ENCODE data around the gene ETS2.

Gene ETS2

GRCh38 chr21:38777531-38777930, 28.2 kb upstream of the ETS2 start:
- DNase-seq (ENCODE audit: low read depth, low spot score): no peak

GRCh38 chr21:38780879-38781278, 24.9 kb upstream of the ETS2 start:
- DNase-seq (ENCODE audit: low read depth, low spot score): no peak

GRCh38 chr21:38784458-38785266, 21.1 kb upstream of the ETS2 start:
- DNase-seq (ENCODE audit: low read depth, low spot score): no peak

- DNase-seq (ENCODE audit: low read depth, low spot score): no peak
Observed at GRCh38 chr21:38785483-38785882, 20.2 kb upstream of the ETS2 start.

- DNase-seq (ENCODE audit: low read depth, low spot score): no peak
Observed at GRCh38 chr21:38787016-38787415, 18.7 kb upstream of the ETS2 start.

- DNase-seq (ENCODE audit: low read depth, low spot score): peak; percentile 70
Observed at GRCh38 chr21:38787461-38788274, 18.1 kb upstream of the ETS2 start.

GRCh38 chr21:38788275-38788905, 17.3 kb upstream of the ETS2 start:
- no peak for DNase-seq (ENCODE audit: low read depth, low spot score)

GRCh38 chr21:38789275-38789674, 16.5 kb upstream of the ETS2 start:
- DNase-seq (ENCODE audit: low read depth, low spot score): no peak

- no peak for DNase-seq (ENCODE audit: low read depth, low spot score)
Observed at GRCh38 chr21:38790059-38790458, 15.7 kb upstream of the ETS2 start.

GRCh38 chr21:38790961-38791360, 14.8 kb upstream of the ETS2 start:
- DNase-seq (ENCODE audit: low read depth, low spot score): no peak

- no peak for DNase-seq (ENCODE audit: low read depth, low spot score)
Observed at GRCh38 chr21:38792676-38793459, 12.9 kb upstream of the ETS2 start.

- DNase-seq (ENCODE audit: low read depth, low spot score): no peak
Observed at GRCh38 chr21:38793926-38794713, 11.6 kb upstream of the ETS2 start.

- no peak for DNase-seq (ENCODE audit: low read depth, low spot score)
Observed at GRCh38 chr21:38794978-38795377, 10.8 kb upstream of the ETS2 start.

- no peak for DNase-seq (ENCODE audit: low read depth, low spot score)
Observed at GRCh38 chr21:38795475-38795874, 10.3 kb upstream of the ETS2 start.

GRCh38 chr21:38796424-38796823, 9.3 kb upstream of the ETS2 start:
- no peak for DNase-seq (ENCODE audit: low read depth, low spot score)

GRCh38 chr21:38797470-38797869, 8.3 kb upstream of the ETS2 start:
- DNase-seq (ENCODE audit: low read depth, low spot score): peak; percentile 85

GRCh38 chr21:38798081-38798480, 7.6 kb upstream of the ETS2 start:
- DNase-seq (ENCODE audit: low read depth, low spot score): no peak

GRCh38 chr21:38798481-38798882, 7.2 kb upstream of the ETS2 start:
- peak; percentile 81 for DNase-seq (ENCODE audit: low read depth, low spot score)

GRCh38 chr21:38800046-38800758, 5.5 kb upstream of the ETS2 start:
- DNase-seq (ENCODE audit: low read depth, low spot score): no peak
